CD14-positive monocyte (primary cell): Measurements from ENCODE around the gene SERPINB11. TPM values are rescaled to one million over a fixed set of nuclear protein-coding genes. Genes with fewer than 3 reads are reported as not detected.

ENCODE experiments used
- DNase-seq, 3 donors: peaks; one replicate each; pipeline ENCODE4 v3.0.0-alpha.2; 2011 to 2022
- H2AFZ ChIP-seq: 2 replicates; pipeline ENCODE4 v1.6.0; 2012; ENCODE audit warnings: mild to moderate bottlenecking, low read depth, low read length, inconsistent platforms; ENCODE audit not compliant: insufficient read depth, poor library complexity, severe bottlenecking
- H3K27ac ChIP-seq, 2 donors: 1 replicate in 1 of 2; 2 replicates in 1 of 2; pipeline ENCODE4 v1.5.1; 2012 to 2013; ENCODE audit warnings: low read length in 2 of 2, control low read depth in 1 of 2, inconsistent platforms in 1 of 2, low read depth in 1 of 2, mild to moderate bottlenecking in 1 of 2
- H3K27me3 ChIP-seq, 2 donors: one replicate each; pipeline versions ENCODE4 v1.6.0 to v1.6.1; 2011 to 2013; ENCODE audit warnings: low read length in 2 of 2; ENCODE audit not compliant: control insufficient read depth in 2 of 2, insufficient read depth in 2 of 2
- H3K36me3 ChIP-seq, 2 donors: replicated peaks in 1 of 2; 1 replicate in 1 of 2; 2 replicates in 1 of 2; pipeline versions ENCODE4 v1.5.1 to v1.6.1; 2012 to 2013; ENCODE audit warnings: low read length in 2 of 2, control low read depth in 1 of 2, inconsistent platforms in 1 of 2, mild to moderate bottlenecking in 1 of 2; ENCODE audit not compliant: insufficient read depth in 2 of 2, control insufficient read depth in 1 of 2
- H3K4me1 ChIP-seq, 2 donors: 1 replicate in 1 of 2; 2 replicates in 1 of 2; pipeline versions ENCODE4 v1.5.1 to v1.6.1; 2012 to 2013; ENCODE audit warnings: low read length in 2 of 2, control low read depth in 1 of 2, inconsistent platforms in 1 of 2, mild to moderate bottlenecking in 1 of 2, moderate library complexity in 1 of 2; ENCODE audit not compliant: insufficient read depth in 2 of 2, control insufficient read depth in 1 of 2
- H3K4me2 ChIP-seq: replicated peaks from 2 replicates; pipeline ENCODE3; 2012; ENCODE audit warnings: low read length, moderate library complexity, mild to moderate bottlenecking; ENCODE audit not compliant: poor library complexity, severe bottlenecking; ENCODE audit errors: extremely low read depth
- H3K4me3 ChIP-seq, 3 experiments: fragments of 200-600 bp in 1 of 3; sonication (generic) in 1 of 3; replicated peaks in 1 of 3; 1 replicate in 2 of 3; 2 replicates in 1 of 3; pipeline ENCODE4 v1.5.1; 2011 to 2013; ENCODE audit warnings: low read length in 3 of 3, mild to moderate bottlenecking in 3 of 3, control low read depth in 2 of 3, low read depth in 2 of 3, inconsistent platforms in 1 of 3, moderate library complexity in 1 of 3
- H3K79me2 ChIP-seq: 2 replicates; pipeline ENCODE4 v1.6.0; 2012; ENCODE audit warnings: mild to moderate bottlenecking, control low read depth, inconsistent platforms, low read length, moderate library complexity; ENCODE audit not compliant: insufficient read depth
- H3K9ac ChIP-seq: 2 replicates; pipeline ENCODE4 v1.6.0; 2017; ENCODE audit warnings: low read length, mild to moderate bottlenecking; ENCODE audit not compliant: insufficient read depth, poor library complexity, severe bottlenecking
- H3K9me3 ChIP-seq, 2 donors: replicated peaks in 1 of 2; 1 replicate in 1 of 2; 2 replicates in 1 of 2; pipeline versions ENCODE4 v1.5.1 to v1.6.1; 2012 to 2013; ENCODE audit warnings: low read length in 2 of 2, control low read depth in 1 of 2; ENCODE audit not compliant: control insufficient read depth in 1 of 2, insufficient read depth in 1 of 2
- H4K20me1 ChIP-seq: 2 replicates; pipeline ENCODE4 v1.6.0; 2012; ENCODE audit warnings: mild to moderate bottlenecking, low read length, control low read depth, moderate library complexity; ENCODE audit not compliant: insufficient read depth
- H3K27ac Mint-ChIP-seq, 7 donors: one replicate each; pipeline ENCODE4 v1.8.0; 2020; ENCODE audit warnings: mild to moderate bottlenecking in 7 of 7, mixed read lengths in 7 of 7, moderate library complexity in 6 of 7, inconsistent platforms in 2 of 7
- H3K27me3 Mint-ChIP-seq, 3 donors: one replicate each; pipeline ENCODE4 v1.8.0; 2021 to 2022; ENCODE audit warnings: low read depth in 3 of 3, mild to moderate bottlenecking in 3 of 3, mixed read lengths in 3 of 3, moderate library complexity in 3 of 3, inconsistent platforms in 1 of 3
- H3K36me3 Mint-ChIP-seq, 2 donors: one replicate each; pipeline ENCODE4 v1.8.0; 2020; ENCODE audit warnings: mixed read lengths in 2 of 2, inconsistent platforms in 1 of 2, mild to moderate bottlenecking in 1 of 2
- H3K4me1 Mint-ChIP-seq: one replicate; pipeline ENCODE4 v1.8.0; 2020; ENCODE audit warnings: mild to moderate bottlenecking, mixed read lengths
- H3K4me3 Mint-ChIP-seq, 2 donors: one replicate each; pipeline ENCODE4 v1.8.0; 2020; ENCODE audit warnings: mild to moderate bottlenecking in 2 of 2, mixed read lengths in 2 of 2, moderate library complexity in 1 of 2
- H3K9me3 Mint-ChIP-seq, 7 donors: one replicate each; pipeline ENCODE4 v1.8.0; 2020 to 2022; ENCODE audit warnings: mixed read lengths in 7 of 7, mild to moderate bottlenecking in 6 of 7, moderate library complexity in 6 of 7, inconsistent platforms in 2 of 7
- CTCF ChIP-seq: fragments of 200-600 bp; IDR thresholded peaks from one replicate; pipeline ENCODE4 v1.8.0; 2022; ENCODE audit warnings: antibody characterized with exemption, mild to moderate bottlenecking
- WGBS: methylation state at CpG from one replicate; pipeline ENCODE4 v1.1.5; 2013; ENCODE audit warnings: missing lambda C conversion rate; ENCODE audit not compliant: insufficient coverage; 5-methylcytosine and 5-hydroxymethylcytosine counted together
- intact Hi-C, 2 donors: fragments of 100-400 bp; cut with micrococcal nuclease; formaldehyde crosslinking; loops; one replicate each; pipeline versions ENCODE4 v1.15.0 to v1.15.1; 2023
- polyA plus RNA-seq, 3 donors: library from polyadenylated mRNA; depleted of rRNA in 1 of 3; unstranded in 2 of 3; stranded (reverse) in 1 of 3; fragments of 300-500 nt in 2 of 3; fragments of >200 nt in 1 of 3; fragmentation: Illumina TruSeq in 2 of 3; gene quantifications; 1 replicate in 2 of 3; 2 replicates in 1 of 3; pipeline ENCODE4 v1.2.3, GENCODE V29; 2012 to 2021

SERPINB11 gene
- polyA plus RNA-seq, 3 donors, result not detected

GRCh38 chr18:63664571-63664970 lies 38.2 kb upstream of the SERPINB11 start:
- Histone ChIP-seq H3K36me3 (no peaks in the 10 kb centered on the region), H4K20me1 (no peaks in the 10 kb centered on the region), H3K9me3 (no peaks in the 10 kb centered on the region), H3K27me3 (no peaks in the 10 kb centered on the region), H3K4me2 (no peak overlapping the region), H3K27ac (no peak overlapping the region), H3K4me3 (no peak overlapping the region), H3K79me2 (no peaks in the 10 kb centered on the region), H3K4me1 (no peaks in the 10 kb centered on the region), H3K9ac (no peak overlapping the region), H2AFZ (no peak overlapping the region)
- Mint-ChIP-seq H3K36me3 (no peaks in the 10 kb centered on the region), H3K4me3 (no peak overlapping the region), H3K27me3 (peaks cover 0 to 4% (median 3%) of the 10 kb centered on the region in 3 donors), H3K9me3 (peaks cover 0 to 23% (median 12%) of the 10 kb centered on the region in 7 donors), H3K27ac (no peak overlapping the region), H3K4me1 (no peaks in the 10 kb centered on the region)
- no peak for TF ChIP-seq CTCF
- WGBS, result 100% methylated on average over 1 of the region's 1 CpG
- intact Hi-C loops, result no loop called here
- DNase-seq, result no peak

GRCh38 chr18:63676526-63677323 lies 26.0 kb upstream of the SERPINB11 start:
- Histone ChIP-seq H2AFZ (no peak overlapping the region), H3K36me3 (no peaks in the 10 kb centered on the region), H3K27me3 (peaks cover 0 to 2% of the 10 kb centered on the region in 2 donors), H3K9me3 (no peaks in the 10 kb centered on the region), H3K27ac (no peak overlapping the region), H3K9ac (no peak overlapping the region), H4K20me1 (no peaks in the 10 kb centered on the region), H3K4me2 (no peak overlapping the region), H3K4me1 (peaks cover 10 to 14% of the 10 kb centered on the region in 2 donors), H3K4me3 (no peak overlapping the region), H3K79me2 (no peaks in the 10 kb centered on the region)
- Mint-ChIP-seq H3K27me3 (peaks cover 3 to 11% (median 7%) of the 10 kb centered on the region in 3 donors), H3K9me3 (peaks cover 0 to 7% (median under 1%) of the 10 kb centered on the region in 7 donors), H3K4me1 (peaks cover 13% of the 10 kb centered on the region), H3K36me3 (no peaks in the 10 kb centered on the region), H3K4me3 (no peak overlapping the region), H3K27ac (no peak overlapping the region)
- intact Hi-C loops, result no loop called here
- TF ChIP-seq CTCF, result peak; percentile 29
- no peak for DNase-seq
- 36% methylated on average over 2 of the region's 5 CpGs for WGBS
